SK-N-SH treated with all-trans-retinoic acid at 6 μM for 48 hours (cell line): ENCODE results near the gene GAPVD1.

ENCODE experiments used
- ATAC-seq: fragments of 200-7000 bp; cut with Tn5 transposase; 3 replicates; pipeline ENCODE4 v1.9.1; 2020; ENCODE audit warnings: mild to moderate bottlenecking, moderate library complexity
- ARNTL ChIP-seq: fragments of 450-650 bp; formaldehyde crosslinking; IDR thresholded peaks from 2 replicates; pipeline ENCODE4 v1.5.0; 2020; ENCODE audit warnings: low read depth, mild to moderate bottlenecking, moderate library complexity, borderline replicate concordance
- BACH2 ChIP-seq: fragments of 250-450 bp; sonication (Bioruptor Pico); IDR thresholded peaks from 2 replicates; pipeline ENCODE4 v1.9.0; 2021; ENCODE audit warnings: mild to moderate bottlenecking, borderline replicate concordance
- CSDC2 ChIP-seq: fragments of 250-450 bp; sonication (Bioruptor Pico); IDR thresholded peaks from 2 replicates; pipeline ENCODE4 v1.5.0; 2020; ENCODE audit warnings: mild to moderate bottlenecking, moderate library complexity
- ESRRG ChIP-seq: fragments of 250-450 bp; sonication (Bioruptor Pico); IDR thresholded peaks from 2 replicates; pipeline ENCODE4 v1.6.1; 2021; ENCODE audit warnings: mild to moderate bottlenecking
- GLIS3 ChIP-seq: fragments of 250-450 bp; sonication (Bioruptor Pico); IDR thresholded peaks from 2 replicates; pipeline ENCODE4 v1.5.0; 2020; ENCODE audit warnings: mild to moderate bottlenecking, moderate library complexity
- ISL1 ChIP-seq: fragments of 250-450 bp; sonication (Bioruptor Pico); IDR thresholded peaks from 2 replicates; pipeline ENCODE4 v2.1.2; 2022; ENCODE audit warnings: mild to moderate bottlenecking, moderate library complexity
- OSR1 ChIP-seq: fragments of 250-450 bp; sonication (Bioruptor Pico); IDR thresholded peaks from 2 replicates; pipeline ENCODE4 v1.8.0; 2022; ENCODE audit warnings: moderate library complexity, mild to moderate bottlenecking, inconsistent platforms
- PPARA ChIP-seq: fragments of 250-450 bp; sonication (Bioruptor Pico); IDR thresholded peaks from 2 replicates; pipeline ENCODE4 v1.5.0; 2020; ENCODE audit warnings: mild to moderate bottlenecking, borderline replicate concordance
- RARB ChIP-seq: fragments of 250-450 bp; sonication (Bioruptor Pico); IDR thresholded peaks from 2 replicates; pipeline ENCODE4 v1.8.0; 2021; ENCODE audit warnings: mild to moderate bottlenecking, moderate library complexity
- TCF4 ChIP-seq: fragments of 250-450 bp; sonication (Bioruptor Pico); IDR thresholded peaks from 2 replicates; pipeline ENCODE4 v1.8.0; 2021; ENCODE audit warnings: mild to moderate bottlenecking, moderate library complexity, borderline replicate concordance
- TOX ChIP-seq: fragments of 250-450 bp; sonication (Bioruptor Pico); IDR thresholded peaks from 2 replicates; pipeline ENCODE4 v1.8.0; 2021; ENCODE audit warnings: mild to moderate bottlenecking, moderate library complexity, borderline replicate concordance
- ZC3H10 ChIP-seq: fragments of 250-450 bp; sonication (Bioruptor Pico); IDR thresholded peaks from 2 replicates; pipeline ENCODE4 v1.5.1; 2021; ENCODE audit warnings: mild to moderate bottlenecking, moderate library complexity
- ZFP3 ChIP-seq: fragments of 250-450 bp; sonication (Bioruptor Pico); IDR thresholded peaks from 2 replicates; pipeline ENCODE4 v1.5.0; 2020; ENCODE audit warnings: mild to moderate bottlenecking, moderate library complexity
- ZFP30 ChIP-seq: fragments of 450-650 bp; formaldehyde crosslinking; IDR thresholded peaks from 2 replicates; pipeline ENCODE4 v1.5.0; 2022; ENCODE audit warnings: mild to moderate bottlenecking, moderate library complexity
- ZNF565 ChIP-seq: fragments of 450-650 bp; formaldehyde crosslinking; conservative IDR thresholded peaks from 2 replicates; pipeline ENCODE4 v1.5.0; 2020; ENCODE audit warnings: low read depth, mild to moderate bottlenecking, moderate library complexity
- ZNF70 ChIP-seq: fragments of 450-650 bp; formaldehyde crosslinking; IDR thresholded peaks from 2 replicates; pipeline ENCODE4 v1.5.0; 2020; ENCODE audit warnings: mild to moderate bottlenecking, moderate library complexity
- ZNF8 ChIP-seq: fragments of 450-650 bp; formaldehyde crosslinking; IDR thresholded peaks from 2 replicates; pipeline ENCODE4 v1.5.0; 2020; ENCODE audit warnings: mild to moderate bottlenecking, moderate library complexity
- TF ChIP-seq, protein P1 (sequence below): fragments of 250-450 bp; sonication (Bioruptor Pico); IDR thresholded peaks from 2 replicates; pipeline ENCODE4 v1.5.1; 2021; ENCODE audit warnings: mild to moderate bottlenecking, moderate library complexity
- TF ChIP-seq, protein P2 (sequence below): fragments of 250-450 bp; sonication (Bioruptor Pico); IDR thresholded peaks from 2 replicates; pipeline ENCODE4 v1.8.0; 2020; ENCODE audit warnings: mild to moderate bottlenecking, moderate library complexity, borderline replicate concordance
- TF ChIP-seq, protein P3 (sequence below): fragments of 250-450 bp; sonication (Bioruptor Pico); IDR thresholded peaks from 2 replicates; pipeline ENCODE4 v1.5.0; 2020; ENCODE audit warnings: mild to moderate bottlenecking, moderate library complexity
- TF ChIP-seq, protein P4 (sequence below): fragments of 250-450 bp; sonication (Bioruptor Pico); IDR thresholded peaks from 2 replicates; pipeline ENCODE4 v1.5.1; 2020; ENCODE audit warnings: low read depth, mild to moderate bottlenecking, moderate library complexity
- TF ChIP-seq, protein P5 (sequence below): fragments of 250-450 bp; sonication (Bioruptor Pico); IDR thresholded peaks from 2 replicates; pipeline ENCODE4 v1.8.0; 2021; ENCODE audit warnings: low read depth, mild to moderate bottlenecking, moderate library complexity, borderline replicate concordance

GAPVD1 gene

DNA sequence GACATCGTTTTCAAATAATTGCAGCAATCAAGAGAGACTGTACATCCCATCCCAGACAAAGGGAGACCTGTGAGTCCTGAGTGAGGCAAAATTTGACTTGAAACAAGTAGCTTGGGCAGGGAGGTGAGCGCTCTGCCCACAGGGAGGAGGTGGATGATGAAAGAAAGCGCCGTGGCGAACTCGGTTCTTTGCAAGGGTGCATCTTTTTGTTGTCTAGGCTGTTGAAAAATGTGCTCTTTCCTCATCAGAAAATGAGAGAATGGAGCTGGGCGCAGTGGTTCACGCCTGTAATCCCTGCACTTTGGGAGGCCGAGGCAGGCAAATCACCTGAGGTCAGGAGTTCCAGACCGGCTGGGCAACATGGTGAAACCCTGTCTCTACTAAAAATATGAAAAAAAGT is 150.5 kb downstream of the GAPVD1 start:
- ATAC-seq: no peak
- TF ChIP-seq ARNTL (CRISPR knock-in tag) (no peak), BACH2 (no peak), ISL1 (no peak), ZNF565 (no peak), PPARA (CRISPR knock-in tag) (no peak), TCF4 (CRISPR knock-in tag) (no peak), ZFP30 (CRISPR knock-in tag) (no peak), ZC3H10 (CRISPR knock-in tag) (no peak), ZNF70 (CRISPR knock-in tag) (no peak), GLIS3 (CRISPR knock-in tag) (no peak), ZFP3 (CRISPR knock-in tag) (no peak), OSR1 (CRISPR knock-in tag) (no peak), TOX (CRISPR knock-in tag) (no peak), ZNF8 (CRISPR knock-in tag) (no peak), CSDC2 (CRISPR knock-in tag) (no peak), RARB (CRISPR knock-in tag) (no peak)
- TF ChIP-seq, protein P1, sequence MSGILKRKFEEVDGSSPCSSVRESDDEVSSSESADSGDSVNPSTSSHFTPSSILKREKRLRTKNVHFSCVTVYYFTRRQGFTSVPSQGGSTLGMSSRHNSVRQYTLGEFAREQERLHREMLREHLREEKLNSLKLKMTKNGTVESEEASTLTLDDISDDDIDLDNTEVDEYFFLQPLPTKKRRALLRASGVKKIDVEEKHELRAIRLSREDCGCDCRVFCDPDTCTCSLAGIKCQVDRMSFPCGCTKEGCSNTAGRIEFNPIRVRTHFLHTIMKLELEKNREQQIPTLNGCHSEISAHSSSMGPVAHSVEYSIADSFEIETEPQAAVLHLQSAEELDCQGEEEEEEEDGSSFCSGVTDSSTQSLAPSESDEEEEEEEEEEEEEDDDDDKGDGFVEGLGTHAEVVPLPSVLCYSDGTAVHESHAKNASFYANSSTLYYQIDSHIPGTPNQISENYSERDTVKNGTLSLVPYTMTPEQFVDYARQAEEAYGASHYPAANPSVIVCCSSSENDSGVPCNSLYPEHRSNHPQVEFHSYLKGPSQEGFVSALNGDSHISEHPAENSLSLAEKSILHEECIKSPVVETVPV (CRISPR knock-in tag): no peak
- TF ChIP-seq, protein P2, sequence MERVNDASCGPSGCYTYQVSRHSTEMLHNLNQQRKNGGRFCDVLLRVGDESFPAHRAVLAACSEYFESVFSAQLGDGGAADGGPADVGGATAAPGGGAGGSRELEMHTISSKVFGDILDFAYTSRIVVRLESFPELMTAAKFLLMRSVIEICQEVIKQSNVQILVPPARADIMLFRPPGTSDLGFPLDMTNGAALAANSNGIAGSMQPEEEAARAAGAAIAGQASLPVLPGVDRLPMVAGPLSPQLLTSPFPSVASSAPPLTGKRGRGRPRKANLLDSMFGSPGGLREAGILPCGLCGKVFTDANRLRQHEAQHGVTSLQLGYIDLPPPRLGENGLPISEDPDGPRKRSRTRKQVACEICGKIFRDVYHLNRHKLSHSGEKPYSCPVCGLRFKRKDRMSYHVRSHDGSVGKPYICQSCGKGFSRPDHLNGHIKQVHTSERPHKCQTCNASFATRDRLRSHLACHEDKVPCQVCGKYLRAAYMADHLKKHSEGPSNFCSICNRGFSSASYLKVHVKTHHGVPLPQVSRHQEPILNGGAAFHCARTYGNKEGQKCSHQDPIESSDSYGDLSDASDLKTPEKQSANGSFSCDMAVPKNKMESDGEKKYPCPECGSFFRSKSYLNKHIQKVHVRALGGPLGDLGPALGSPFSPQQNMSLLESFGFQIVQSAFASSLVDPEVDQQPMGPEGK (CRISPR knock-in tag): no peak
- TF ChIP-seq, protein P3, sequence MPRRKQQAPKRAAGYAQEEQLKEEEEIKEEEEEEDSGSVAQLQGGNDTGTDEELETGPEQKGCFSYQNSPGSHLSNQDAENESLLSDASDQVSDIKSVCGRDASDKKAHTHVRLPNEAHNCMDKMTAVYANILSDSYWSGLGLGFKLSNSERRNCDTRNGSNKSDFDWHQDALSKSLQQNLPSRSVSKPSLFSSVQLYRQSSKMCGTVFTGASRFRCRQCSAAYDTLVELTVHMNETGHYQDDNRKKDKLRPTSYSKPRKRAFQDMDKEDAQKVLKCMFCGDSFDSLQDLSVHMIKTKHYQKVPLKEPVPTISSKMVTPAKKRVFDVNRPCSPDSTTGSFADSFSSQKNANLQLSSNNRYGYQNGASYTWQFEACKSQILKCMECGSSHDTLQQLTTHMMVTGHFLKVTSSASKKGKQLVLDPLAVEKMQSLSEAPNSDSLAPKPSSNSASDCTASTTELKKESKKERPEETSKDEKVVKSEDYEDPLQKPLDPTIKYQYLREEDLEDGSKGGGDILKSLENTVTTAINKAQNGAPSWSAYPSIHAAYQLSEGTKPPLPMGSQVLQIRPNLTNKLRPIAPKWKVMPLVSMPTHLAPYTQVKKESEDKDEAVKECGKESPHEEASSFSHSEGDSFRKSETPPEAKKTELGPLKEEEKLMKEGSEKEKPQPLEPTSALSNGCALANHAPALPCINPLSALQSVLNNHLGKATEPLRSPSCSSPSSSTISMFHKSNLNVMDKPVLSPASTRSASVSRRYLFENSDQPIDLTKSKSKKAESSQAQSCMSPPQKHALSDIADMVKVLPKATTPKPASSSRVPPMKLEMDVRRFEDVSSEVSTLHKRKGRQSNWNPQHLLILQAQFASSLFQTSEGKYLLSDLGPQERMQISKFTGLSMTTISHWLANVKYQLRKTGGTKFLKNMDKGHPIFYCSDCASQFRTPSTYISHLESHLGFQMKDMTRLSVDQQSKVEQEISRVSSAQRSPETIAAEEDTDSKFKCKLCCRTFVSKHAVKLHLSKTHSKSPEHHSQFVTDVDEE (CRISPR knock-in tag): no peak
- TF ChIP-seq, protein P4, sequence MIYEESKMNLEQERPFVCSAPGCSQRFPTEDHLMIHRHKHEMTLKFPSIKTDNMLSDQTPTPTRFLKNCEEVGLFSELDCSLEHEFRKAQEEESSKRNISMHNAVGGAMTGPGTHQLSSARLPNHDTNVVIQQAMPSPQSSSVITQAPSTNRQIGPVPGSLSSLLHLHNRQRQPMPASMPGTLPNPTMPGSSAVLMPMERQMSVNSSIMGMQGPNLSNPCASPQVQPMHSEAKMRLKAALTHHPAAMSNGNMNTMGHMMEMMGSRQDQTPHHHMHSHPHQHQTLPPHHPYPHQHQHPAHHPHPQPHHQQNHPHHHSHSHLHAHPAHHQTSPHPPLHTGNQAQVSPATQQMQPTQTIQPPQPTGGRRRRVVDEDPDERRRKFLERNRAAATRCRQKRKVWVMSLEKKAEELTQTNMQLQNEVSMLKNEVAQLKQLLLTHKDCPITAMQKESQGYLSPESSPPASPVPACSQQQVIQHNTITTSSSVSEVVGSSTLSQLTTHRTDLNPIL (CRISPR knock-in tag): no peak

DNA sequence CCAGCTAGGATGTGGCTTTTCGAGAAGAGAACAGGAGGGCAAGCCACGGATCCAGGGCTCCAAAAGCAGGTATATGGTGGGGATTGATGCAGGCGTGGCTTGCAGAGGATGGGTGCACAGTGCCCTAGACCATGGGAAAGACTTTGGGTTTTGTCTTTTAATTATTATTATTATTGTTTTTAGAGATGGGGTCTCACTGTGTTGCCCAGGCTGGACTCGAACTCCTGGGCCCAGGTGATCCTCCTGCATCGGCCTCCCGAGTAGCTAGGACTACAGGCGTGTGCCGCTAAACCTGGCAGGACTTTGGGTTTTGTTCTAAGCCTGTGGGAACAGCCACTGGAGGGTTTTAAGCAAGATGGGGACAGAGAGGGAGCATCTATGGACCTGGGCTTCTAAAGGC is 152.0 kb downstream of the GAPVD1 start:
- no peak for ATAC-seq

DNA sequence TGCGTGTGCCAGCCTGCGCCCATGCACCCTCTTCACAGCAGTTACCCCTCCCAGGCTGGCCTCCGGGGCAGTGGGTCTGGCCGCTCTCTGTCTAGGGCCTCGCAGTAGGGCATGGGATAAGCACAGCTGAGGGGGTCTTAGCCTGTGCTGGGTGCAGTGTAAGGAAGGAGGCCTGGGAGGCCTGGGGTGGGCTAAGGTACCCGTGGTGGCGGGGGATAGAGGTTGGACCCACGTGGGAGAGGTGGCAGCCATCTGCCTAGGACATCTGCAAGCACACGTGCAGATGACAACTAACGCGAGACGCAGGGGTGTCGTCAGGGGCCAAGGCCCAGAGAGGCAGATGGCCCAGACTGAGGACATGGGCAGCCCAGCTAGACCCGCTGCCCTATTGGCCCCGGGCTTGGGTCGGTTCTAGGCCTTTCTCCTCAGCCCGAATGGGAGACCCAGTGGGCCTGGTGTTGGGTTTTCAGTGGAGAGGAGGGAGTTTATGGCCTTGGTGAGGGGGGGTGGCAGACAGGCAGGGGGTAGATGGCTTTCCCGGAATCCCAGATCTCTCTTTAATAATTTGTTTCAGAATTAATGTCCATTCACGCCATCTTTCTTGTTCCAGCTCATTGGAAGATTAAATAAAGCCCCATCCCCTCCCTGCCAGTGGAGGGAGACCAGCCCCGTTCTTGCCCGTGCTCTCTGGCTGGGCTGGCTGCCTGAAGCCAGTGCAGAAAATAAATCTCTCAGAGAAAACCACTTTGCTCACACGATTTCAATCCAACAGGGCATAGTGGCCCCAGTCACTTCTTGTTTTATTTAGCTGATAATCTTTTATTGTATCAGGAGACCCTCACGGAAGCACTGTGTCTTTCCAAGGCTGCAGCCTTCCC is 154.2 kb downstream of the GAPVD1 start:
- TF ChIP-seq PPARA (CRISPR knock-in tag): no peak
- TF ChIP-seq TOX (CRISPR knock-in tag): no peak
- TF ChIP-seq, protein P5, sequence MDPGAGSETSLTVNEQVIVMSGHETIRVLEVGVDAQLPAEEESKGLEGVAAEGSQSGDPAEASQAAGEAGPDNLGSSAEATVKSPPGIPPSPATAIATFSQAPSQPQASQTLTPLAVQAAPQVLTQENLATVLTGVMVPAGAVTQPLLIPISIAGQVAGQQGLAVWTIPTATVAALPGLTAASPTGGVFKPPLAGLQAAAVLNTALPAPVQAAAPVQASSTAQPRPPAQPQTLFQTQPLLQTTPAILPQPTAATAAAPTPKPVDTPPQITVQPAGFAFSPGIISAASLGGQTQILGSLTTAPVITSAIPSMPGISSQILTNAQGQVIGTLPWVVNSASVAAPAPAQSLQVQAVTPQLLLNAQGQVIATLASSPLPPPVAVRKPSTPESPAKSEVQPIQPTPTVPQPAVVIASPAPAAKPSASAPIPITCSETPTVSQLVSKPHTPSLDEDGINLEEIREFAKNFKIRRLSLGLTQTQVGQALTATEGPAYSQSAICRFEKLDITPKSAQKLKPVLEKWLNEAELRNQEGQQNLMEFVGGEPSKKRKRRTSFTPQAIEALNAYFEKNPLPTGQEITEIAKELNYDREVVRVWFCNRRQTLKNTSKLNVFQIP (CRISPR knock-in tag): no peak
- TF ChIP-seq ZFP3 (CRISPR knock-in tag): no peak
- TF ChIP-seq, protein P4 (CRISPR knock-in tag): no peak
- TF ChIP-seq, protein P2 (CRISPR knock-in tag): no peak
- TF ChIP-seq ISL1: no peak
- no peak for TF ChIP-seq ESRRG (CRISPR knock-in tag)
- TF ChIP-seq ZNF70 (CRISPR knock-in tag): no peak
- TF ChIP-seq GLIS3 (CRISPR knock-in tag): no peak
- TF ChIP-seq ZNF8 (CRISPR knock-in tag): no peak
- TF ChIP-seq OSR1 (CRISPR knock-in tag): no peak
- TF ChIP-seq ZFP30 (CRISPR knock-in tag): no peak
- no peak for TF ChIP-seq TCF4 (CRISPR knock-in tag)
- no peak for TF ChIP-seq BACH2
- TF ChIP-seq RARB (CRISPR knock-in tag): no peak
- ATAC-seq: no peak

More for the DNA sequence above, 152.0 kb downstream of the GAPVD1 start:
- no peak for TF ChIP-seq ZFP3 (CRISPR knock-in tag)
- no peak for TF ChIP-seq CSDC2 (CRISPR knock-in tag)
- no peak for TF ChIP-seq GLIS3 (CRISPR knock-in tag)
- no peak for TF ChIP-seq ARNTL (CRISPR knock-in tag)
